Measurements from ENCODE around the gene GPR4. TPM values are rescaled to one million over a fixed set of nuclear protein-coding genes. Genes with fewer than 3 reads are reported as not detected.
A peak's percentile ranks its signal among the peaks of the same experiment; 100 is the strongest.

GPR4 gene
- total RNA-seq, 1 experiment from 2014 or later, result not detected

DNA sequence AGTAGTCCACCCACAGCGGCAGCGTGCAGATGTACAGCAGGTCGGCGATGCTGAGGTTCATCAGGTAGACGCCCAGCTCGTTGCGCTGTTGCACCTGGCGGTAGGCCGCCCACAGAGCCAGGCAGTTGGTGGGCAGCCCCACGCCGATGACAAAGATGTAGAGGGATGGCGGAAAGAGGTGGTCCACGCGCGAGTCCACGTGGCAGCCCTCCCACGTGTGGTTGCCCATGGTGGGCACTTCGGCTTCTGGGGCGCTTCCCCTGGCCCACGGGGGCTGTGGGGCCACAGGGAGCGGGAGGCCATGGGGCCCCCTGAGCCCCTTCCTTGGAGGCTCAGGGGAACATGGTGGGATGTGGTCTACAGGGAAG lies 10.4 kb downstream of the GPR4 start:
- H3K9me3 ChIP-seq (ENCODE audit: low read depth, low read length, poor library complexity, severe bottlenecking), result no peaks in the 10 kb centered on the region
- CTCF ChIA-PET, result interaction anchor here (0.9 kb wide), 1 partner anchor 51 kb away, joined by 6 read pairs; no protein-coding TSS in a partner anchor
- no peaks in the 10 kb centered on the region for H3K4me1 ChIP-seq (ENCODE audit: insufficient read depth, low read length, poor library complexity, severe bottlenecking)
- no peak overlapping the region for H3K4me3 ChIP-seq (ENCODE audit: low read depth, low read length, poor library complexity, severe bottlenecking)
- no peak for DNase-seq (ENCODE audit: low spot score)
- no peaks in the 10 kb centered on the region for H3K36me3 ChIP-seq (ENCODE audit: insufficient read depth, low read length, poor library complexity, severe bottlenecking)
- intact Hi-C loops (cut with micrococcal nuclease; ENCODE audit: unreplicated experiment), result loop anchor here (2.0 kb wide), 1 partner anchor 51 kb away; no protein-coding TSS in a partner anchor
- POLR2A ChIA-PET (ENCODE audit: low non-redundant PET), result no interaction called here
- no peak overlapping the region for H3K27ac ChIP-seq (ENCODE audit: low read depth, low read length, poor library complexity, severe bottlenecking)
- no TSS peak for BruUV-seq (replicated peaks)
- no peaks in the 10 kb centered on the region for H3K27me3 ChIP-seq (replicated peaks; ENCODE audit: insufficient read depth, low read depth, low read length, poor library complexity)
- TF ChIP-seq, protein P1, sequence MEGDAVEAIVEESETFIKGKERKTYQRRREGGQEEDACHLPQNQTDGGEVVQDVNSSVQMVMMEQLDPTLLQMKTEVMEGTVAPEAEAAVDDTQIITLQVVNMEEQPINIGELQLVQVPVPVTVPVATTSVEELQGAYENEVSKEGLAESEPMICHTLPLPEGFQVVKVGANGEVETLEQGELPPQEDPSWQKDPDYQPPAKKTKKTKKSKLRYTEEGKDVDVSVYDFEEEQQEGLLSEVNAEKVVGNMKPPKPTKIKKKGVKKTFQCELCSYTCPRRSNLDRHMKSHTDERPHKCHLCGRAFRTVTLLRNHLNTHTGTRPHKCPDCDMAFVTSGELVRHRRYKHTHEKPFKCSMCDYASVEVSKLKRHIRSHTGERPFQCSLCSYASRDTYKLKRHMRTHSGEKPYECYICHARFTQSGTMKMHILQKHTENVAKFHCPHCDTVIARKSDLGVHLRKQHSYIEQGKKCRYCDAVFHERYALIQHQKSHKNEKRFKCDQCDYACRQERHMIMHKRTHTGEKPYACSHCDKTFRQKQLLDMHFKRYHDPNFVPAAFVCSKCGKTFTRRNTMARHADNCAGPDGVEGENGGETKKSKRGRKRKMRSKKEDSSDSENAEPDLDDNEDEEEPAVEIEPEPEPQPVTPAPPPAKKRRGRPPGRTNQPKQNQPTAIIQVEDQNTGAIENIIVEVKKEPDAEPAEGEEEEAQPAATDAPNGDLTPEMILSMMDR (conservative IDR thresholded peaks at IDR 0.05; ENCODE audit: low read depth, low read length), result no peak
- TF ChIP-seq EZH2 (IDR thresholded peaks at IDR 0.05; ENCODE audit: borderline replicate concordance, low read depth, low read length, poor library complexity, severe bottlenecking), result no peak

DNA sequence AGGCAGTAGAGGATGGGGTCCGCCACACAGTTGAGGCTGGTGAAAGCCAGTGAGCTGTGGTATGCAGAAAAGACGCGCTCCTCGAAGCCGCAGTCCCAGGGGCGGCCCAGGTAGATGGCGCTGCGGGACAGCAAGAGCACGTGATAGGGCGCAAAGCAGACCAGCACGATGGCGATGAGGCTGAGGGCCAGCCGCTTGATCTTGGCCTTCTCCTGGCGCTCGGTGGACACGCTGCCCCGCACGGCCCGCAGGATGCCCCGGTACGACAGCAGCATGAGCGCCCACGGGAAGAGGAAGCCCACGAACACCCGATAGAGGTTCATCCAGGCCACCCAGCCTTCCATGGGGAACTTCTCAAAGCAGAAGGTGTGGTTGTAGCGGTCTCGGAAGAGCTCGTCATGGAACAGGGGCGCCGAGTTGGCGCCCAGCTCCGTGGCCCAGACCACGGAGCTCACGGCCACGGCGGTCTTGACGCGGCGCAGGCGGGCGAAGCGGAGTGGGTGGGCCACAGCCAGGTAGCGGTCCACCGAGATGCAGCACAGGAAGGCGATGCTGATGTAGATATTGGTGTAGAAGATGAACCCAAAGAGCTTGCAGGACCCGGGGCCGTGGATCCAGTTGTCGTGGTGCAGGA lies 10.9 kb downstream of the GPR4 start:
- H3K27me3 ChIP-seq (replicated peaks; ENCODE audit: insufficient read depth, low read depth, low read length, poor library complexity), result no peaks in the 10 kb centered on the region
- CTCF ChIA-PET, result interaction anchor here (0.9 kb wide), 1 partner anchor 51 kb away, joined by 6 read pairs; no protein-coding TSS in a partner anchor
- H3K4me3 ChIP-seq (ENCODE audit: low read depth, low read length, poor library complexity, severe bottlenecking), result no peak overlapping the region
- peak; percentile 54 for DNase-seq (ENCODE audit: low spot score)
- H3K36me3 ChIP-seq (ENCODE audit: insufficient read depth, low read length, poor library complexity, severe bottlenecking), result no peaks in the 10 kb centered on the region
- no peak overlapping the region for H3K27ac ChIP-seq (ENCODE audit: low read depth, low read length, poor library complexity, severe bottlenecking)
- no TSS peak for BruUV-seq (replicated peaks)
- no peaks in the 10 kb centered on the region for H3K4me1 ChIP-seq (ENCODE audit: insufficient read depth, low read length, poor library complexity, severe bottlenecking)
- TF ChIP-seq, protein P1 (conservative IDR thresholded peaks at IDR 0.05; ENCODE audit: low read depth, low read length), result peak; percentile 70
- TF ChIP-seq EZH2 (IDR thresholded peaks at IDR 0.05; ENCODE audit: borderline replicate concordance, low read depth, low read length, poor library complexity, severe bottlenecking), result no peak
- intact Hi-C loops (cut with micrococcal nuclease; ENCODE audit: unreplicated experiment), result loop anchor here (2.0 kb wide), 1 partner anchor 52 kb away; no protein-coding TSS in a partner anchor
- no peaks in the 10 kb centered on the region for H3K9me3 ChIP-seq (ENCODE audit: low read depth, low read length, poor library complexity, severe bottlenecking)
- POLR2A ChIA-PET (ENCODE audit: low non-redundant PET), result no interaction called here

DNA sequence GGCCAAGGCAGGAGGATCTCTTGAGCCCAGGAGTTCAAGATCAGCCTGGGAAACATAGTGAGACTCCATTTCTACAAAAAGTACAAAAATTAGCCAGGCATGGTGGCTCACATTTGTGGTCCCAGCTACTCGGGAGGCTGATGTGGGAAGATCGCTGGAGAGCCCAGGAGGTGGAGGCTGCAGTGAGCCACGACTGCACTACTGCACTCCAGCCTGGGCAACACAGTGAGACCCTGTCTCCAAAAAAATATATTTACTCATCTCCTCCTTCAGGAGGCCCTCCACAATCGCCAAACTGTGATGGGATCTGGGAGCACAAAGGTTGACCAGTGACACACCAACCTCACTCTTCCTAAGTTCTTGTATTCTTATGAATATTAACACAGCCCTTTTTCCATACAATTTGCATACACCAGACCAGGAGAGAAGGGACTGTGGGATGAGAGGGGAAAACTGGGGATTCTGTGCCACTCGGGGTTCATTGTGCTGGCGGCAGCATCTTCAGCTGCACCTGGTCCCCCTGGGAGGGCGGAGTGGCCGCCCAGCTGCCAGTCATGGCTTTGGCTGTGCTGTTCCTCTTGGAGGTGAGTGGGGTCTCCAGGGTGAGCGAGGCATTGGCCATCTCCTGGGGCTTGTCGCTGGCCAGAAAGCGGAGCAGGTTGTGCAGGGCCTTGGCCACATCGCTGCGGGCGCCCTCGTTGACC lies 11.6 kb downstream of the GPR4 start:
- no TSS peak for BruUV-seq (replicated peaks)
- H3K4me1 ChIP-seq (ENCODE audit: insufficient read depth, low read length, poor library complexity, severe bottlenecking), result no peaks in the 10 kb centered on the region
- intact Hi-C loops (cut with micrococcal nuclease; ENCODE audit: unreplicated experiment), result loop anchor here (2.0 kb wide), 1 partner anchor 52 kb away; no protein-coding TSS in a partner anchor

More for the DNA sequence above, 11.6 kb downstream of the GPR4 start:
- Histone ChIP-seq H3K4me3 (ENCODE audit: low read depth, low read length, poor library complexity, severe bottlenecking) (no peak overlapping the region), H3K36me3 (ENCODE audit: insufficient read depth, low read length, poor library complexity, severe bottlenecking) (no peaks in the 10 kb centered on the region), H3K9me3 (ENCODE audit: low read depth, low read length, poor library complexity, severe bottlenecking) (no peaks in the 10 kb centered on the region), H3K27me3 (replicated peaks; ENCODE audit: insufficient read depth, low read depth, low read length, poor library complexity) (no peaks in the 10 kb centered on the region), H3K27ac (ENCODE audit: low read depth, low read length, poor library complexity, severe bottlenecking) (no peak overlapping the region)
- DNase-seq (ENCODE audit: low spot score), result no peak
- TF ChIP-seq EZH2 (IDR thresholded peaks at IDR 0.05; ENCODE audit: borderline replicate concordance, low read depth, low read length, poor library complexity, severe bottlenecking), result no peak
- TF ChIP-seq, protein P1 (conservative IDR thresholded peaks at IDR 0.05; ENCODE audit: low read depth, low read length), result no peak
- CTCF ChIA-PET, result interaction anchor here (0.9 kb wide), 1 partner anchor 52 kb away, joined by 6 read pairs; no protein-coding TSS in a partner anchor
- POLR2A ChIA-PET (ENCODE audit: low non-redundant PET), result no interaction called here

Measured in A673 (cell line).